Measurements from ENCODE around the gene PLA2G6.

DNA sequence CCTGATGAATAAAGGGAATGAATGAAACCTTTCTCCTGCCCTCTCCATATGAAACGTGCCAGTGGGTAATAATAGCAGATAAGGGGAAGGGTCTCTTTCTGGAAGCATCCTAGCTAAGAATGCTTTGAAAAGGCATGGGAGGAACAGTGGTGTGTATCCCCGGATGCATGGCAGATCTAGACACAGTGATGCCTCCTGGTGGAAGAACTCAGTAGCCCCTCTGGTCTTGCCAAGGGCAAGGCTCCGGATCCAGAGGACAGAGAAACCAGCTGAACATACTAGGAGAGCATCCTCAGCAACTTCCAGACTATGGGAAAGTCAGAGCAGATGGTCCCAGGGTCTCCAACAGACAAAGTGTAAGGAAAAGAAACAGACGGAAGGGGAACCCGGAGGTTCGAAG is 77.5 kb downstream of the PLA2G6 start:
- TF ChIP-seq, protein P1, sequence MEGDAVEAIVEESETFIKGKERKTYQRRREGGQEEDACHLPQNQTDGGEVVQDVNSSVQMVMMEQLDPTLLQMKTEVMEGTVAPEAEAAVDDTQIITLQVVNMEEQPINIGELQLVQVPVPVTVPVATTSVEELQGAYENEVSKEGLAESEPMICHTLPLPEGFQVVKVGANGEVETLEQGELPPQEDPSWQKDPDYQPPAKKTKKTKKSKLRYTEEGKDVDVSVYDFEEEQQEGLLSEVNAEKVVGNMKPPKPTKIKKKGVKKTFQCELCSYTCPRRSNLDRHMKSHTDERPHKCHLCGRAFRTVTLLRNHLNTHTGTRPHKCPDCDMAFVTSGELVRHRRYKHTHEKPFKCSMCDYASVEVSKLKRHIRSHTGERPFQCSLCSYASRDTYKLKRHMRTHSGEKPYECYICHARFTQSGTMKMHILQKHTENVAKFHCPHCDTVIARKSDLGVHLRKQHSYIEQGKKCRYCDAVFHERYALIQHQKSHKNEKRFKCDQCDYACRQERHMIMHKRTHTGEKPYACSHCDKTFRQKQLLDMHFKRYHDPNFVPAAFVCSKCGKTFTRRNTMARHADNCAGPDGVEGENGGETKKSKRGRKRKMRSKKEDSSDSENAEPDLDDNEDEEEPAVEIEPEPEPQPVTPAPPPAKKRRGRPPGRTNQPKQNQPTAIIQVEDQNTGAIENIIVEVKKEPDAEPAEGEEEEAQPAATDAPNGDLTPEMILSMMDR (IDR thresholded peaks at IDR 0.05), result no peak
- TF ChIP-seq, protein P2, sequence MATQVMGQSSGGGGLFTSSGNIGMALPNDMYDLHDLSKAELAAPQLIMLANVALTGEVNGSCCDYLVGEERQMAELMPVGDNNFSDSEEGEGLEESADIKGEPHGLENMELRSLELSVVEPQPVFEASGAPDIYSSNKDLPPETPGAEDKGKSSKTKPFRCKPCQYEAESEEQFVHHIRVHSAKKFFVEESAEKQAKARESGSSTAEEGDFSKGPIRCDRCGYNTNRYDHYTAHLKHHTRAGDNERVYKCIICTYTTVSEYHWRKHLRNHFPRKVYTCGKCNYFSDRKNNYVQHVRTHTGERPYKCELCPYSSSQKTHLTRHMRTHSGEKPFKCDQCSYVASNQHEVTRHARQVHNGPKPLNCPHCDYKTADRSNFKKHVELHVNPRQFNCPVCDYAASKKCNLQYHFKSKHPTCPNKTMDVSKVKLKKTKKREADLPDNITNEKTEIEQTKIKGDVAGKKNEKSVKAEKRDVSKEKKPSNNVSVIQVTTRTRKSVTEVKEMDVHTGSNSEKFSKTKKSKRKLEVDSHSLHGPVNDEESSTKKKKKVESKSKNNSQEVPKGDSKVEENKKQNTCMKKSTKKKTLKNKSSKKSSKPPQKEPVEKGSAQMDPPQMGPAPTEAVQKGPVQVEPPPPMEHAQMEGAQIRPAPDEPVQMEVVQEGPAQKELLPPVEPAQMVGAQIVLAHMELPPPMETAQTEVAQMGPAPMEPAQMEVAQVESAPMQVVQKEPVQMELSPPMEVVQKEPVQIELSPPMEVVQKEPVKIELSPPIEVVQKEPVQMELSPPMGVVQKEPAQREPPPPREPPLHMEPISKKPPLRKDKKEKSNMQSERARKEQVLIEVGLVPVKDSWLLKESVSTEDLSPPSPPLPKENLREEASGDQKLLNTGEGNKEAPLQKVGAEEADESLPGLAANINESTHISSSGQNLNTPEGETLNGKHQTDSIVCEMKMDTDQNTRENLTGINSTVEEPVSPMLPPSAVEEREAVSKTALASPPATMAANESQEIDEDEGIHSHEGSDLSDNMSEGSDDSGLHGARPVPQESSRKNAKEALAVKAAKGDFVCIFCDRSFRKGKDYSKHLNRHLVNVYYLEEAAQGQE (IDR thresholded peaks at IDR 0.05; ENCODE audit: insufficient read depth in 1 of 2, low read depth in 2 of 2, low read length in 1 of 2), result no peak
- TF ChIP-seq POLR2AphosphoS5 (IDR thresholded peaks at IDR 0.05; ENCODE audit: low read depth, low read length) (no peak), SIN3A (IDR thresholded peaks at IDR 0.05; ENCODE audit: borderline replicate concordance, insufficient read depth, low read depth, low read length) (no peak), TCF7L2 (IDR thresholded peaks at IDR 0.05; ENCODE audit: low read depth, low read length) (no peak)
